ENCODE data around the gene CMAS. TPM values are rescaled to one million over a fixed set of nuclear protein-coding genes. Genes with fewer than 3 reads are reported as not detected.
"Not testable (repeated sequence)": the region's sequence is repeated elsewhere in the genome, so short reads cannot be mapped to it uniquely, and the experiment has no call there.

CMAS gene
- total RNA-seq, 1 donor from 2014 or later: 13.7 TPM

GRCh38 chr12:22047494-22047893 lies 1.5 kb downstream of the CMAS start:
- Histone ChIP-seq H3K36me3 (no peaks in the 10 kb centered on the region), H3K4me1 (peaks cover 0 to 4% of the 10 kb centered on the region in 2 donors), H3K4me3 (peak overlapping the region; percentile 92 to 95), H3K27me3 (no peaks in the 10 kb centered on the region), H3K9me3 (no peaks in the 10 kb centered on the region), H3K27ac (no peak overlapping the region)
- no peak for DNase-seq (ENCODE audit: low spot score in 2 of 2)
- intact Hi-C loops (cut with DNase I): loop anchor here (5.0 kb wide), 1 partner anchor 270 kb away; no protein-coding TSS in a partner anchor
- no peak for TF ChIP-seq CTCF (IDR thresholded peaks at IDR 0.05)

GRCh38 chr12:22048351-22049041 lies 2.5 kb downstream of the CMAS start:
- no peak overlapping the region for H3K4me3 ChIP-seq
- no peak for TF ChIP-seq CTCF (IDR thresholded peaks at IDR 0.05)
- DNase-seq (ENCODE audit: low spot score in 2 of 2): no peak
- H3K27ac ChIP-seq: no peak overlapping the region
- H3K27me3 ChIP-seq: no peaks in the 10 kb centered on the region
- peaks cover 0 to 4% of the 10 kb centered on the region in 2 donors for H3K4me1 ChIP-seq
- H3K36me3 ChIP-seq: no peaks in the 10 kb centered on the region
- H3K9me3 ChIP-seq: no peaks in the 10 kb centered on the region
- intact Hi-C loops (cut with DNase I): loop anchor here (5.0 kb wide), 1 partner anchor 271 kb away; no protein-coding TSS in a partner anchor

DNA sequence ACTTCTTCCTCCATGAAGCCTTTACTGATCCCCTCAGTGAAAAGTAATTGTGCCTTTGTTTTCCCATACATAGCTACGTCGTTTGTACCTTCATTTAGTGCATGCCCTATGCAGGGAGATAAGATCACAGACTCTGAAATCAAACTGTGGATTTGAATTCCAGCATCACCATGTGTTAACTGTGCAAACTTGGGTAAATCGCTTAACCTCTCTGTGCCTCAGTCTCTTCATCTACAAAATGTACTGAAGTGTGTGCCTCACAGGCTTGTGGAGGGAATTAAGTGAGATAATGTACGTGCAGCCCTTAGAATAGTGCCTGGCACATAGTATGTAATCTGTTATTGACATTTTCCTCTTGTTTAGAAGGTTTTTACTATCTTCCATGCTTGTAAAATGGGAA lies 4.1 kb downstream of the CMAS start:
- no peak for TF ChIP-seq CTCF (IDR thresholded peaks at IDR 0.05)
- H3K4me1 ChIP-seq: peaks cover 0 to 4% of the 10 kb centered on the region in 2 donors
- H3K27me3 ChIP-seq: no peaks in the 10 kb centered on the region
- no peaks in the 10 kb centered on the region for H3K36me3 ChIP-seq
- H3K4me3 ChIP-seq: no peak overlapping the region
- no peak for DNase-seq (ENCODE audit: low spot score in 2 of 2)
- intact Hi-C loops (cut with DNase I): no loop called here
- H3K9me3 ChIP-seq: no peaks in the 10 kb centered on the region
- no peak overlapping the region for H3K27ac ChIP-seq

- Histone ChIP-seq H3K4me1 (peaks cover 0 to 4% of the 10 kb centered on the region in 2 donors), H3K4me3 (no peak overlapping the region), H3K36me3 (peaks cover 3 to 4% of the 10 kb centered on the region in 2 donors), H3K27me3 (no peaks in the 10 kb centered on the region), H3K9me3 (no peaks in the 10 kb centered on the region), H3K27ac (no peak overlapping the region)
- intact Hi-C loops (cut with DNase I): no loop called here
- TF ChIP-seq CTCF (IDR thresholded peaks at IDR 0.05): no peak
- no peak for DNase-seq (ENCODE audit: low spot score in 2 of 2)
These were observed 5.2 kb downstream of the CMAS start for GRCh38 chr12:22051114-22051698.

GRCh38 chr12:22052994-22053393 lies 7.0 kb downstream of the CMAS start:
- peaks cover 11 to 15% of the 10 kb centered on the region in 2 donors for H3K36me3 ChIP-seq
- H3K4me3 ChIP-seq; H3K4me1 ChIP-seq; DNase-seq (ENCODE audit: low spot score in 2 of 2); H3K9me3 ChIP-seq; H3K27ac ChIP-seq; intact Hi-C loops (cut with DNase I); H3K27me3 ChIP-seq: not testable (repeated sequence)

DNA sequence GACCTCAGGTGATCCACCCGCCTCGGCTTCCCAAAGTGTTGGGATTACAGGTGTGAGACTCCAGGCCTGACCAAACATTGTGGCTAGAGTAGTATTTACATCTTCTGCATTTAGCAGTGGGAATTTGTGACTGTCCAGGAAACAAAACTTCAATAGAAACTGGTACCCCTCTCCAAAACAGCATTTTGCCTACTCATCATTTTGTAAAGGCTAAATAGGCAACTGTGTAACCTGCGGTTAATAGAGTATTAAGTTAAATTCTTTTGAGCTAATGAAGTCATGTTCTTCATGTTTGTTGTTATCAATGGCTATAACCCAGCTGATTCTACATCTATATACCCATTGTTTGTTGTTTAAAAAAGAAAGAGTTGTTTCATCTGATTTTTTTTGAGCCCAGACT lies 8.1 kb downstream of the CMAS start:
- Histone ChIP-seq H3K27me3 (no peaks in the 10 kb centered on the region), H3K4me3 (no peak overlapping the region), H3K4me1 (no peaks in the 10 kb centered on the region), H3K36me3 (peaks cover 16 to 17% of the 10 kb centered on the region in 2 donors), H3K27ac (no peak overlapping the region), H3K9me3 (no peaks in the 10 kb centered on the region)
- intact Hi-C loops (cut with DNase I): no loop called here
- no peak for DNase-seq (ENCODE audit: low spot score in 2 of 2)
- no peak for TF ChIP-seq CTCF (IDR thresholded peaks at IDR 0.05)

Measured in ascending aorta (tissue), 2 donors.